Epithelial cell of esophagus (primary cell): ENCODE measurements around the gene ADAMTSL4.
A peak's percentile ranks its signal among the peaks of the same experiment; 100 is the strongest.

Experiments
- DNase-seq: peaks from one replicate; pipeline ENCODE4 v3.0.0; 2010; ENCODE audit warnings: low read depth
- H3K4me3 ChIP-seq: 2 replicates; pipeline ENCODE4 v1.5.1; 2011; ENCODE audit warnings: mild to moderate bottlenecking, low read length, control low read depth
- CTCF ChIP-seq: IDR thresholded peaks from 2 replicates; pipeline ENCODE4 v1.5.1; 2011; ENCODE audit warnings: low read depth, mild to moderate bottlenecking, low read length, control low read depth, inconsistent platforms; ENCODE audit not compliant: insufficient read depth; ENCODE audit errors: missing control alignments

The ADAMTSL4 gene

GRCh38 chr1:150512846-150513245 is 36.4 kb upstream of the ADAMTSL4 start:
- TF ChIP-seq CTCF = no peak
- H3K4me3 ChIP-seq = no peak overlapping the region
- DNase-seq = no peak

- DNase-seq = peak; percentile 67
- H3K4me3 ChIP-seq = no peak overlapping the region
- TF ChIP-seq CTCF = no peak
Measured at GRCh38 chr1:150513351-150513791, 35.8 kb upstream of the ADAMTSL4 start.

- DNase-seq = no peak
- H3K4me3 ChIP-seq = no peak overlapping the region
- TF ChIP-seq CTCF = no peak
Measured at GRCh38 chr1:150514260-150514659, 34.9 kb upstream of the ADAMTSL4 start.

- peak overlapping the region; percentile 66 for H3K4me3 ChIP-seq
- no peak for TF ChIP-seq CTCF
- no peak for DNase-seq
Measured at GRCh38 chr1:150514913-150515327, 34.3 kb upstream of the ADAMTSL4 start.

GRCh38 chr1:150515328-150516049 is 33.7 kb upstream of the ADAMTSL4 start, which contains the start of gene FALEC:
FALEC (plus strand) TSS chr1:150515752.
- H3K4me3 ChIP-seq = peak within 1 kb of the TSS; percentile 66
- no peak for TF ChIP-seq CTCF
- peak; percentile 97 for DNase-seq

- peak overlapping the region; percentile 49 for H3K4me3 ChIP-seq
- DNase-seq = no peak
- no peak for TF ChIP-seq CTCF
Measured at GRCh38 chr1:150516050-150516591, 33.1 kb upstream of the ADAMTSL4 start.
